Liver (tissue), 9 donors: ENCODE measurements around the gene KRT76. TPM values are rescaled to one million over a fixed set of nuclear protein-coding genes. Genes with fewer than 3 reads are reported as not detected.

Source experiments
- DNase-seq: peaks from one replicate; pipeline ENCODE4 v3.0.0-alpha.2; 2017; ENCODE audit warnings: low spot score
- H3K27ac ChIP-seq, 2 donors: one replicate each; pipeline ENCODE4 v1.7.0; 2013; ENCODE audit warnings: inconsistent platforms in 2 of 2, low read length in 2 of 2, control low read depth in 1 of 2, low read depth in 1 of 2, mild to moderate bottlenecking in 1 of 2
- H3K27me3 ChIP-seq, 4 donors: one replicate each; pipeline versions ENCODE4 v1.6.1 to v1.7.0; 2013; ENCODE audit warnings: low read length in 3 of 4, inconsistent platforms in 1 of 4, mild to moderate bottlenecking in 1 of 4, moderate library complexity in 1 of 4; ENCODE audit not compliant: control insufficient read depth in 4 of 4, insufficient read depth in 4 of 4
- H3K36me3 ChIP-seq, 4 donors: one replicate each; pipeline versions ENCODE4 v1.6.1 to v1.7.0; 2013; ENCODE audit warnings: low read length in 3 of 4, mild to moderate bottlenecking in 3 of 4, low read depth in 1 of 4, moderate library complexity in 1 of 4; ENCODE audit not compliant: control insufficient read depth in 4 of 4, insufficient read depth in 3 of 4
- H3K4me1 ChIP-seq, 4 donors: one replicate each; pipeline versions ENCODE4 v1.6.1 to v1.7.0; 2013; ENCODE audit warnings: low read length in 3 of 4, mild to moderate bottlenecking in 3 of 4, moderate library complexity in 1 of 4; ENCODE audit not compliant: control insufficient read depth in 4 of 4, insufficient read depth in 4 of 4
- H3K4me3 ChIP-seq, 3 donors: one replicate each; pipeline versions ENCODE4 v1.6.1 to v1.7.0; 2013; ENCODE audit warnings: low read length in 3 of 3, control low read depth in 1 of 3, low read depth in 1 of 3, mild to moderate bottlenecking in 1 of 3
- H3K9ac ChIP-seq, 2 donors: one replicate each; pipeline ENCODE4 v1.7.0; 2013; ENCODE audit warnings: low read length in 2 of 2, mild to moderate bottlenecking in 2 of 2, moderate library complexity in 2 of 2, control low read depth in 1 of 2, low read depth in 1 of 2
- H3K9me3 ChIP-seq, 4 donors: one replicate each; pipeline versions ENCODE4 v1.6.1 to v1.7.0; 2013; ENCODE audit warnings: low read length in 3 of 4; ENCODE audit not compliant: control insufficient read depth in 4 of 4
- ATF3 ChIP-seq: IDR thresholded peaks from 2 replicates; pipeline ENCODE4 v1.6.1; 2016; ENCODE audit warnings: antibody characterized with exemption
- EGR1 ChIP-seq, 2 donors: IDR thresholded peaks; 2 replicates each; pipeline ENCODE4 v1.6.1; 2016 to 2018; ENCODE audit warnings: antibody characterized with exemption in 2 of 2, low read depth in 2 of 2
- FOXA1 ChIP-seq: IDR thresholded peaks from 2 replicates; pipeline ENCODE4 v1.6.1; 2016; ENCODE audit warnings: antibody characterized with exemption
- FOXA2 ChIP-seq: IDR thresholded peaks from 2 replicates; pipeline ENCODE4 v1.6.1; 2016; ENCODE audit warnings: antibody characterized with exemption
- GABPA ChIP-seq, 2 donors: IDR thresholded peaks in 1 of 2; conservative IDR thresholded peaks in 1 of 2; 2 replicates each; pipeline ENCODE4 v1.6.1; 2016; ENCODE audit warnings: antibody characterized with exemption in 2 of 2, mild to moderate bottlenecking in 1 of 2, moderate library complexity in 1 of 2
- HNF4A ChIP-seq, 2 donors: conservative IDR thresholded peaks; 2 replicates each; pipeline ENCODE4 v1.6.1; 2016; ENCODE audit warnings: antibody characterized with exemption in 2 of 2, mild to moderate bottlenecking in 2 of 2
- HNF4G ChIP-seq: IDR thresholded peaks from 2 replicates; pipeline ENCODE4 v1.6.1; 2016; ENCODE audit warnings: antibody characterized with exemption
- MAX ChIP-seq: IDR thresholded peaks from 2 replicates; pipeline ENCODE4 v1.6.1; 2016; ENCODE audit warnings: antibody characterized with exemption
- NR2F2 ChIP-seq: IDR thresholded peaks from 2 replicates; pipeline ENCODE4 v1.6.1; 2016; ENCODE audit warnings: antibody characterized with exemption
- REST ChIP-seq: IDR thresholded peaks from 2 replicates; pipeline ENCODE4 v1.6.1; 2016; ENCODE audit warnings: antibody characterized with exemption, mild to moderate bottlenecking
- RXRA ChIP-seq, 2 donors: IDR thresholded peaks; 2 replicates each; pipeline ENCODE4 v1.6.1; 2017 to 2018; ENCODE audit warnings: antibody characterized with exemption in 2 of 2, mild to moderate bottlenecking in 1 of 2
- SP1 ChIP-seq: IDR thresholded peaks from 2 replicates; pipeline ENCODE4 v1.6.1; 2018; ENCODE audit warnings: antibody characterized with exemption, mild to moderate bottlenecking
- TAF1 ChIP-seq: conservative IDR thresholded peaks from 2 replicates; pipeline ENCODE4 v1.6.1; 2016; ENCODE audit warnings: antibody characterized with exemption, mild to moderate bottlenecking
- YY1 ChIP-seq: IDR thresholded peaks from 2 replicates; pipeline ENCODE4 v1.6.1; 2016; ENCODE audit warnings: antibody characterized with exemption, mild to moderate bottlenecking
- WGBS: extraction: QIAGEN DNeasy Blood & Tissue Kit; methylation state at CpG from one replicate; pipeline ENCODE4 v1.1.7; 2013; 5-methylcytosine and 5-hydroxymethylcytosine counted together
- polyA plus RNA-seq, 2 donors: library from polyadenylated mRNA; stranded (reverse) in 1 of 2; unstranded in 1 of 2; fragments of 200-250 nt in 1 of 2; fragments of >200 nt in 1 of 2; fragmentation: Nextera tagmentation in 1 of 2; extraction: Ambion mirVana in 1 of 2; gene quantifications; one replicate each; pipeline versions ENCODE4 v1.2.1 to v1.2.3, GENCODE V29; 2013 to 2015
- total RNA-seq, 2 donors: library from RNA; depleted of rRNA; stranded (reverse); fragments of >200 nt; gene quantifications; one replicate each; pipeline ENCODE4 v1.2.3, GENCODE V29; 2014
- TF ChIP-seq, protein P1 (sequence below): IDR thresholded peaks from 2 replicates; pipeline ENCODE4 v1.6.1; 2016; ENCODE audit warnings: antibody characterized with exemption
- TF ChIP-seq, protein P2 (sequence below): fragments of 150-350 bp; IDR thresholded peaks from 2 replicates; pipeline ENCODE4 v1.5.1; 2017; ENCODE audit warnings: improper control_type of control experiment, low read depth, low read length; ENCODE audit not compliant: missing input control
- donor health status: healthy.
- donor health status: healthy.
- donor health status: healthy.
- donor health status: healthy.
- donor health status: healthy.

The KRT76 gene
- total and polyA plus RNA-seq, 4 donors: not detected

DNA sequence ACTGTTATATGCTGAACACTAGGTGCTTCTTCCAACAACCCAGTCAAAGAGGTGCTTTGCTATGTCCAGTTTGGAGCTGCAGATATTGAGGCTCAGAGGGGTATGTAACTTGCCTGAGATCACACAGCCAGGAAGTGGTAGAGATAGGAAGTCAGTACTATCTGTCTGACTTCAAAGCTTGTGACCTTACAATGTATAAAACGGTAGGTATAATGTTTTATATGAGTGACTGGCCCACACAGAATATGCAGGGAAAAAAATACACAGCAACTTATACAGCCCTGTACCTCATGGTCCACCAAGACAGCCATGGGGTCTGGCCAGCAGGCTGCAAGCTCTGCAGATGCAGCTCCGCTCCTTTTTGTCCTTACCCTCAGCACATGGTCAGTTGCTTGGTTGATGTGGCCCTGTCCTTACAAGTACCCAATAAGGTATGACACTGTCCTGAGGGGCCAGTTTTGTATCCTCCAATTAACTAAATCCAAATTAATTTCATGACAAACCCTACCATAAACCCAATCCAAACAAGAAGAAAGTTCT lies 40.6 kb upstream of the KRT76 start:
- Histone ChIP-seq H3K9me3 (no peaks in the 10 kb centered on the region), H3K27ac (no peak overlapping the region), H3K4me1 (no peaks in the 10 kb centered on the region), H3K36me3 (no peaks in the 10 kb centered on the region), H3K9ac (no peak overlapping the region), H3K4me3 (no peak overlapping the region), H3K27me3 (no peaks in the 10 kb centered on the region)
- 67% methylated on average over 2 of the region's 2 CpGs for WGBS
- TF ChIP-seq HNF4G: no peak
- no peak for TF ChIP-seq ATF3
- TF ChIP-seq RXRA (IDR thresholded peaks at IDR 0.05): no peak
- TF ChIP-seq, protein P1, sequence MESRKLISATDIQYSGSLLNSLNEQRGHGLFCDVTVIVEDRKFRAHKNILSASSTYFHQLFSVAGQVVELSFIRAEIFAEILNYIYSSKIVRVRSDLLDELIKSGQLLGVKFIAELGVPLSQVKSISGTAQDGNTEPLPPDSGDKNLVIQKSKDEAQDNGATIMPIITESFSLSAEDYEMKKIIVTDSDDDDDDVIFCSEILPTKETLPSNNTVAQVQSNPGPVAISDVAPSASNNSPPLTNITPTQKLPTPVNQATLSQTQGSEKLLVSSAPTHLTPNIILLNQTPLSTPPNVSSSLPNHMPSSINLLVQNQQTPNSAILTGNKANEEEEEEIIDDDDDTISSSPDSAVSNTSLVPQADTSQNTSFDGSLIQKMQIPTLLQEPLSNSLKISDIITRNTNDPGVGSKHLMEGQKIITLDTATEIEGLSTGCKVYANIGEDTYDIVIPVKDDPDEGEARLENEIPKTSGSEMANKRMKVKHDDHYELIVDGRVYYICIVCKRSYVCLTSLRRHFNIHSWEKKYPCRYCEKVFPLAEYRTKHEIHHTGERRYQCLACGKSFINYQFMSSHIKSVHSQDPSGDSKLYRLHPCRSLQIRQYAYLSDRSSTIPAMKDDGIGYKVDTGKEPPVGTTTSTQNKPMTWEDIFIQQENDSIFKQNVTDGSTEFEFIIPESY: no peak
- TF ChIP-seq, protein P2, sequence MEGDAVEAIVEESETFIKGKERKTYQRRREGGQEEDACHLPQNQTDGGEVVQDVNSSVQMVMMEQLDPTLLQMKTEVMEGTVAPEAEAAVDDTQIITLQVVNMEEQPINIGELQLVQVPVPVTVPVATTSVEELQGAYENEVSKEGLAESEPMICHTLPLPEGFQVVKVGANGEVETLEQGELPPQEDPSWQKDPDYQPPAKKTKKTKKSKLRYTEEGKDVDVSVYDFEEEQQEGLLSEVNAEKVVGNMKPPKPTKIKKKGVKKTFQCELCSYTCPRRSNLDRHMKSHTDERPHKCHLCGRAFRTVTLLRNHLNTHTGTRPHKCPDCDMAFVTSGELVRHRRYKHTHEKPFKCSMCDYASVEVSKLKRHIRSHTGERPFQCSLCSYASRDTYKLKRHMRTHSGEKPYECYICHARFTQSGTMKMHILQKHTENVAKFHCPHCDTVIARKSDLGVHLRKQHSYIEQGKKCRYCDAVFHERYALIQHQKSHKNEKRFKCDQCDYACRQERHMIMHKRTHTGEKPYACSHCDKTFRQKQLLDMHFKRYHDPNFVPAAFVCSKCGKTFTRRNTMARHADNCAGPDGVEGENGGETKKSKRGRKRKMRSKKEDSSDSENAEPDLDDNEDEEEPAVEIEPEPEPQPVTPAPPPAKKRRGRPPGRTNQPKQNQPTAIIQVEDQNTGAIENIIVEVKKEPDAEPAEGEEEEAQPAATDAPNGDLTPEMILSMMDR: no peak
- TF ChIP-seq FOXA2: no peak
- no peak for TF ChIP-seq FOXA1
- TF ChIP-seq SP1: no peak
- no peak for TF ChIP-seq HNF4A (conservative IDR thresholded peaks at IDR 0.05)
- no peak for TF ChIP-seq YY1
- TF ChIP-seq NR2F2: no peak
- TF ChIP-seq GABPA (IDR thresholded peaks at IDR 0.05 in 1 of 2, conservative IDR thresholded peaks at IDR 0.05 in 1 of 2): no peak
- no peak for TF ChIP-seq EGR1 (IDR thresholded peaks at IDR 0.05; ENCODE audit: low read depth in 2 of 2)
- TF ChIP-seq TAF1: no peak
- no peak for TF ChIP-seq MAX
- DNase-seq: no peak

- WGBS: 81% methylated on average over 8 of the region's 8 CpGs
Observed at GRCh38 chr12:52817003-52817698, 40.0 kb upstream of the KRT76 start.

More at GRCh38 chr12:52817003-52817698, 40.0 kb upstream of the KRT76 start:
- no peak for DNase-seq
- no peaks in the 10 kb centered on the region for H3K9me3 ChIP-seq
- H3K9ac ChIP-seq: no peak overlapping the region
- no peak overlapping the region for H3K27ac ChIP-seq
- H3K36me3 ChIP-seq: no peaks in the 10 kb centered on the region
- H3K27me3 ChIP-seq: no peaks in the 10 kb centered on the region
- no peak for TF ChIP-seq FOXA1
- TF ChIP-seq, protein P1: no peak
- no peak for TF ChIP-seq TAF1
- no peak for TF ChIP-seq FOXA2
- no peak for TF ChIP-seq RXRA (IDR thresholded peaks at IDR 0.05)
- no peak for TF ChIP-seq MAX
- TF ChIP-seq GABPA (IDR thresholded peaks at IDR 0.05 in 1 of 2, conservative IDR thresholded peaks at IDR 0.05 in 1 of 2): no peak
- TF ChIP-seq HNF4A (conservative IDR thresholded peaks at IDR 0.05): no peak
- TF ChIP-seq YY1: no peak
- no peak for TF ChIP-seq REST
- H3K4me3 ChIP-seq: no peak overlapping the region
- no peaks in the 10 kb centered on the region for H3K4me1 ChIP-seq
